ENCODE data around the gene PPM1F. TPM values are rescaled to one million over a fixed set of nuclear protein-coding genes. Genes with fewer than 3 reads are reported as not detected.
"Not testable (repeated sequence)": the region's sequence is repeated elsewhere in the genome, so short reads cannot be mapped to it uniquely, and the experiment has no call there.

The PPM1F gene
- total RNA-seq, 1 donor from 2014 or later: 30.3 TPM

- DNase-seq (ENCODE audit: low read depth): no peak
These were observed 31.4 kb downstream of the PPM1F start for GRCh38 chr22:21921184-21921721.

DNA sequence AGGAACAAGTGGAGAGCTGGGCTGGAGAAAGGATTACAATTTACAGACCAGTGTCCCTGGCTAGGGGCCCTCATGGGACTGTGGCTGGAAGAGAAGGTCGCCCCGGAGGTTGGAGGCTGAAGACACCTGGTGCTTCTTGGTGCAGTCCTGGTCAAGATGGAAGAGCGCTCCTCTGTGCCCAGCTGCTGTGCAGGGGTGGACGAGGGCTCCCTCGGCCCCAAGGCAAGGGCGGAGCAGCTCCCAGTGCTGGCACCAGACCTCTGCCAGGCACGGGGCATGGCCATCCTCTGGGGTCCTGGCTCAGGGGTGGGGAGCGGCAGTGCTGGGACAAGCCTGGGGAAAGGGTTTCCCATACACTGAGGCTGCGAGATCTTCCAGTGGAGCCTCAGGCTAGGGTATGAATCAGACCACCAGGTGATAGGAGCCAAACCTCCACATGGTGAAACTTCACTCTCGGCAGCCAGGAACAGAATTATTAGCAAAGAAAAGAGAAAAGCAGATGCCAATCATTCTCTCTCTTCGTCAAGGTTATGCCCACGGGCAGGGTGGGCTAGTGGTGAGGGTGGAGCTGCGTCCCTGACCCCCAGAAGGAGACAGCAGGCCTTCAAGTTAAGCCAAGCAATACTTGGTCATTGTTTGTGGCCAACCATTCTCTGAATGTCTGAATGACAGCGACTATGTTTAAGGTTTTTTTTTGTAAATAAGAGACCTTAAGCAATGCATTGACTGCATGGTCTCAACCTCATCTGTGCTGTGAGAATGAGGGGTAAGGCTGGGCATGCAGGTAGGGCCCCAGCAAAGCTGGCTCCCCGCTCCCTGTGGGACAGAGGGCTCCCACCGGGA is 32.1 kb downstream of the PPM1F start:
- no peak for DNase-seq (ENCODE audit: low read depth)

DNA sequence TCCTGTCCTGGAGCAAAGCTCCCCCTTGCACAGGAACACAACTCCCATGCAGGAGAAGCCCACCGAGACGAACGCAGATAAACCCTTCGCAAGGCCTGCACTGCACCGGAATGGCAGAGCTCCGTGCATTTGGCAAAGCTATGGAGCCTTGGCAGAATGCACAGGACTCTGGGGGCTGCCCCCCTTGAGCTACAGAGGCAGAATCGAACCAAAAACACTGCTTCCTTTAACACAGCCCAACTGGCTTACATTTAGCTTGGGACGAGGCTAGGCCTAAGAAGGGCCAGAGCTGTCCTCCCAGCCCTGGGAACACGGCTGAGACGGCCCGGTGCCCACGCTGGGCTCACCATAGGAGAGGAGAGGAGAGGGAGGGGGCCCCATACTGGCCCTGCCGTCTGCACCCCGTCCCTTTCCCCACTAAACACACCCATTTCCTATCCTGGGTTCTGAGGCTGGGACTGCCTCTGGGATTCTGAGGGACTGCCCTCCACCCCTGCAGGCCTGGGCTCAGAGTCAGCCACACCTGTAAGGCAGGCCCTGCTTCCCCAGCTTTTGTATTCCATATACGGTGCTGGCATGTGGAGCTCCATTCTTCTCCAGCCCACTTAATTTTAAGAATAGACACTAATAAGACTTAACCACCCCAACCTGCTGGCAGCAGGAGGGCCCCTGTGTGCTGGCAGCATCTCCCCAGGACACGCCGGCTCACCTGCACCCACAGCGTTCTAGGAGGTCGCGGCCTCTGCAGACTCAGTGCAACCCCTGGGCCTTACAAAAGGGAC is 32.9 kb downstream of the PPM1F start:
- DNase-seq (ENCODE audit: low read depth): no peak

- no peak for DNase-seq (ENCODE audit: low read depth)
These were observed 34.0 kb downstream of the PPM1F start for GRCh38 chr22:21918466-21919185.

- no peak for DNase-seq (ENCODE audit: low read depth)
These were observed 34.7 kb downstream of the PPM1F start for GRCh38 chr22:21917959-21918261.

DNA sequence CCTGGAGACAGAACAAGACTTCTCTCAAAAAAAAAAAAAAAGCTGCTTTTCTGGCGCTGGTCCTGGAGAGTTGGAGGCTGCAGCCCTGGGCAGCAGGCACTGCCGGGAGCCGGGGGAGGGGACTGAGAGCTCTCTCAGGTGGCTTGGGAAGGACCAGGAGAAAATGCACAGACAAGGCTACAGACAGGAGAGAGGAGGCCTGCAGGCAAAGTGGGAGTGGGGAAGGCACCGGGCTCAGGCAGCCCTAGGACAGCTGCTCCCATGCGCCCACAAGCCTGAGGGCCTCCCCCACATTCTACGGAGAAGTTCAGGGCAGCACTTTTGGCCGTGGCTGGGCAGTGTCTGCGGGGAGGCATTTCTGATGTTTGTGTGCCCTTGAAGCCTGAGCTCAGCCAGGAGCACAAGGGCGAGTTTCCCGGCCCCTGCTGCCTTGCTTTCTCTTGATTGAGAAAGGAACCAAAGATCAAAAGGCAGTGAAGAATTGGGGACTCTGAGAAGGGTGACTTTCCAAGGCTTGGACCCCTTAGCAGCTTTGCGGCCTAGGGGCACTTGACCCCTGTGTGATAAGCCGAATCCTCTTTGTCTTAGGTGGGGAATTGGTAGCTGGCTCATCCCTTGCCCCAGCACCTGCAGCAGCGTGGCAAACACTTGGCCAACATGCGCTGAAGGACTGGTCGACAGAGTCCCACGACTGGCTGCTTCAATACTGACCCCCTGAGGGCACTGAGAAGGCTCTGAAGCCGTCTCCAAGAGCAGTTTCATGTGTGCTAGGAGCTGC is 35.3 kb downstream of the PPM1F start:
- DNase-seq (ENCODE audit: low read depth): no peak

DNA sequence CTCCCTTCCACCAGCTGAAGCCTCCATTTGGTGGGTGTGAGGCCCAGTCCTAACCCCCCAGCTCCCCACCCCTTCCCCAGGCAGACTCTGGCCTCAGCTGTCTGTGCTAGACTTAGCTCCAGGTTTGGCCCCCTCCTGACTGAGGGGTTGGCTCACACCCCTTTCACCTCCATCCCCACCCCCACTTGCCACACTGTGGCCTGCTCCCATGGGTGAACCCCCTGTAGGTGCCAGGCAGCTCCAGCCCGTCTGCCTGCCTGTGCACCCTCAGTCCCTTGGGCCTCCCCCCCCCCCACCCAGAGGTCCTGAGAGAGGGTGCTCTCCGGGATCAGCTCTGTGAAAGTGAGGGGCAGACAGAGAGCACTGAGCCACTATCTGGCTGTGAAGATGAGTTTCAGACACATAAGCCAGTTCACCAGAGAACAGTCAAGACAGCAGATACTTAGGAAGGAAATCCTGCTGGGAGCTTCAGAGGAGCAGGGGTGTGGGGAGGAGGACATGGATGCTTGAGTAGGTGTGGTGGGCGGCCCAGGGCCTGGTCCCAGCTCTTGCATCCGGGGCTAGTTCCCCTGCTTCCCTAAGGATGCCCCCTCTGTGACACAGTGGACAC is 36.2 kb downstream of the PPM1F start:
- no peak for DNase-seq (ENCODE audit: low read depth)

GRCh38 chr22:21915624-21916308 is 36.9 kb downstream of the PPM1F start:
- no peak for DNase-seq (ENCODE audit: low read depth)

DNA sequence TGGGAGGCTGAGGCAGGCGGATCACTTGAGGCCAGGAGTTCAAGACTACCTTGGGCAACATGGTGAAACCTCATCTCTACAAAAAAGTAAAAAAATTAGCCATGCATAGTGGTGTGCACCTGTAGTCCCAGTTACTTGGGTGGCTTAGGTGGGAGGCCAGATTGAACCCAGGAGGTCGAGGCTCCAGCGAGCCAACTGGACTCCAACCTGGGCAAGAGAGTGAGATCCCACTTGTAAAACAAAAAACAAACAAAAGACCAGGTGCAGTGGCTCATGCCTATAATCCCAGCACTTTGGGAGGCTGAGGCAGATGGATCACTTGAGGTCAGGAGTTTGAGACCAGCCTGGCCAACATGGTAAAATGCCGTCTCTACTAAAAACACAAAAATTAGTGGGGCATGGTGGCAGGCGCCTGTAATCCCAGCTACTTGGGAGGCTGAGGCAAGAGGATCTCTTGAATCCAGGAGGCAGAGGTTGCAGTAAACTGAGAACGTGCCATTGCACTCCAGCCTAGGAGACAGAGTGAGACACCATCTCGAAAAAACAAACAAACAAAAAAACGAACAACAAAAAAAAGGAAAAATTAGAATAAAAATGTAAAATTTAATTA is 38.5 kb downstream of the PPM1F start:
- not testable (repeated sequence) for DNase-seq (ENCODE audit: low read depth)

GRCh38 chr22:21910367-21910766 is 42.3 kb downstream of the PPM1F start:
- not testable (repeated sequence) for DNase-seq (ENCODE audit: low read depth)

DNA sequence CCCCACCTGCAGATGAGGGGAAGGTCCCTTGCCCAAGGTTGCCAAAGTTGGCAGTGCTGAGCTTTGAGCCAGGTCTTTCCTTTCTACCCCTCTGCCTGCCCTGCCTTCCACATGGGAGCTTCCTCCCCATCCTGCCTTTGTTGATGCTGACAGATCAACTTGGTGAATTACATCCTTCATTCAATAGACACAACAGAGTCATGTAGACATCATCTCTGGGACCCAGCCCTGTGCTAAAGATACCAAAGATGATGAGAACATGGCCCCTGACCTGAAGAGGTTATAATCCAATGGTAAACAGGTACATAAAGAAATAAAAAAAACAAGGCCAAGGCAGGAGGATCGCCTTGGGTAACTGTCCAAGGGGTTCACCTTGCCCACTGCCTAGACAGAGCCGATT is 42.8 kb downstream of the PPM1F start:
- DNase-seq (ENCODE audit: low read depth): no peak

DNA sequence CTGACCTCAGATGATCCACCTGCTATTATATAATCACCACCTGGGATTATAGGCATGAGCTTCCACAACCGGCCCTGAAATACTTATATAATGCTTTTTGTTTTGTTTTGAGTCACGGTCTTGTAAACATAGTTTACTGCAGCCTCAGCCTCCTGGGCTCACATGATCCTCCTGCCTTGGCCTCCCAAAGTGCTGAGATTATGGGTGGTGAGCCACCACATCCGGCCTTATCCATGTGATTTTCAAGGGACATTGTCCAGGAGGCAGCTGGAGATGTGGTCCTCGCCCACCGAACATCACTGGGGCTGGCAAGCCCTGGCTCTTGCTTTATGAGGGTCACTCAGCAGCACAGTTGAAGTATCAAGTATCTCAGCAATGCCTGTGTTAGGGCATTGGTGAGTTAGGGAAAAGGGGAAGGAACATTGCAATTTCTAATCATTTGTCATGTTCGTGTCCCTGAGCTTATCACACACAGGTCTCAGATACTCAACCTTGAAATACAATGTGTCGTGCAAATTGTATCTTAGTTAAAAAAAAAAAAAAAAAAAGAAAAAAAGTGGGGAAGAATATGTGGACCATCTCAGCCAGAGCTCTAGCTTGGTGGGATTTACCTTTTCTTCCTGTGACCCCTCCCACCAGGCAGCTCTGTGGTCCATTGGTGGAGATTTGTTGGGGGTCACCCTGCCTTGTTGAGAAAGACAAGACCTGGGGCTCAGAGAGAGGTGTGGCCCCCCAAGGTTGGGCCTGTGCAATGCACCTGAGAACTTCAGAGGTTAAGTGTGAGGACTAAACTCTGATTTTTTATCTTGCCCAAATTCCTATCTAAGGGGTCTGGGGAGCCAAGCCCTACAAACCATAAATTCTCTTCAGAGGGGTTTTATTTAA is 44.8 kb downstream of the PPM1F start:
- DNase-seq (ENCODE audit: low read depth): no peak

- DNase-seq (ENCODE audit: low read depth): not testable (repeated sequence)
These were observed 47.4 kb downstream of the PPM1F start for GRCh38 chr22:21905234-21905633.

- DNase-seq (ENCODE audit: low read depth): no peak
These were observed 48.3 kb downstream of the PPM1F start for GRCh38 chr22:21904250-21904789.

DNA sequence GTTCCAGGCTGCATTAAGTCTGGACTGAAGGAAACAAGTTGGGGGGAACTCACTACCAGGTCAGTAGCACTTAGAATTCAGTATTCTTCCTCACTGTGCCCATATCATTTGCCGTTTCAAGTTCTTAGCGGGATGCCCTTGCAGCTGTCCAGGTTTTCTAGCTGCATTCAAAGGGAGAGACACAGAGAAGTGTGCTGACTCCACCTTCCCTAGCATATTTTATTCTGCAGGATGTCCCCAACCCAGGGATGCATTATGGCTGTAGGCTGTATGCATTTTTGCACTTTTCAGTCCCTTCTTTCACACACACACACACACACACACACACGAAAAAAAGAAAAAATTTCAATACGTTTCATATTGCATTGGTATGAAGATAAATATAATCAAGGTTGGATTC is 49.4 kb downstream of the PPM1F start:
- DNase-seq (ENCODE audit: low read depth): no peak

- DNase-seq (ENCODE audit: low read depth): no peak
These were observed 50.2 kb downstream of the PPM1F start for GRCh38 chr22:21902296-21903087.

- no peak for DNase-seq (ENCODE audit: low read depth)
These were observed 54.2 kb downstream of the PPM1F start for GRCh38 chr22:21898354-21898896.

Data from renal cortical epithelial cell (primary cell).